MM.1S (cell line): Measurements from ENCODE around the gene PGAM2.

Experiments
- DNase-seq: peaks from one replicate; pipeline ENCODE4 v3.0.0-alpha.2; 2015
- H2AFZ ChIP-seq: fragments of 300-600 bp; sonication (generic); 2 replicates; pipeline ENCODE4 v1.6.0; 2016; ENCODE audit warnings: antibody characterized with exemption, low read length
- H3F3A ChIP-seq: fragments of 300-600 bp; sonication (generic); 2 replicates; pipeline ENCODE4 v1.6.1; 2016; ENCODE audit warnings: mild to moderate bottlenecking, antibody characterized with exemption, low read length, moderate library complexity, mixed read lengths; ENCODE audit not compliant: insufficient read depth
- H3K27ac ChIP-seq: fragments of 300-600 bp; sonication (generic); 2 replicates; pipeline ENCODE4 v1.5.1; 2016; ENCODE audit warnings: mild to moderate bottlenecking, low read length
- H3K27me3 ChIP-seq: fragments of 300-600 bp; sonication (generic); replicated peaks from 2 replicates; pipeline ENCODE4 v1.6.0; 2016; ENCODE audit warnings: low read length; ENCODE audit not compliant: insufficient read depth
- H3K36me3 ChIP-seq: fragments of 300-600 bp; sonication (generic); replicated peaks from 2 replicates; pipeline ENCODE4 v1.6.1; 2016; ENCODE audit warnings: mild to moderate bottlenecking, low read length, mixed read lengths; ENCODE audit not compliant: insufficient read depth
- H3K4me1 ChIP-seq: fragments of 300-600 bp; sonication (generic); 2 replicates; pipeline ENCODE4 v1.6.1; 2016; ENCODE audit warnings: low read length, mixed read lengths
- H3K4me2 ChIP-seq: fragments of 300-600 bp; sonication (generic); 2 replicates; pipeline ENCODE4 v1.6.0; 2016; ENCODE audit warnings: low read depth, low read length
- H3K4me3 ChIP-seq: fragments of 300-600 bp; sonication (generic); 2 replicates; pipeline ENCODE4 v1.5.1; 2016; ENCODE audit warnings: low read length, mixed read lengths
- H3K79me2 ChIP-seq: fragments of 300-600 bp; sonication (generic); 2 replicates; pipeline ENCODE4 v1.6.1; 2016; ENCODE audit warnings: mixed run types, low read length, mixed read lengths
- H3K9ac ChIP-seq: fragments of 300-600 bp; sonication (generic); 2 replicates; pipeline ENCODE4 v1.6.1; 2016; ENCODE audit warnings: low read length, mixed read lengths
- H3K9me2 ChIP-seq: fragments of 300-600 bp; sonication (generic); replicated peaks from 2 replicates; pipeline ENCODE4 v1.6.1; 2016; ENCODE audit warnings: mild to moderate bottlenecking, low read length, mixed read lengths; ENCODE audit not compliant: insufficient read depth
- H3K9me3 ChIP-seq: fragments of 300-600 bp; sonication (generic); replicated peaks from 2 replicates; pipeline ENCODE4 v1.6.1; 2016; ENCODE audit warnings: mild to moderate bottlenecking, low read length, mixed read lengths; ENCODE audit not compliant: insufficient read depth
- H4K20me1 ChIP-seq: fragments of 300-600 bp; sonication (generic); 2 replicates; pipeline ENCODE4 v1.6.1; 2016; ENCODE audit warnings: mild to moderate bottlenecking, low read length, moderate library complexity, mixed read lengths; ENCODE audit not compliant: insufficient read depth
- CTCF ChIP-seq: fragments of 300-600 bp; sonication (generic); IDR thresholded peaks from 2 replicates; pipeline ENCODE4 v1.5.1; 2016; ENCODE audit warnings: antibody characterized with exemption, low read length, mixed read lengths
- EZH2 ChIP-seq: fragments of 300-600 bp; sonication (generic); optimal IDR thresholded peaks from 2 replicates; pipeline ENCODE3; 2017; ENCODE audit warnings: low read depth, mild to moderate bottlenecking, antibody characterized with exemption, low read length, mixed read lengths
- EZH2phosphoT487 ChIP-seq: fragments of 300-600 bp; sonication (generic); IDR thresholded peaks from 2 replicates; pipeline ENCODE4 v1.6.1; 2018; ENCODE audit warnings: antibody characterized with exemption, low read length

Gene PGAM2

DNA sequence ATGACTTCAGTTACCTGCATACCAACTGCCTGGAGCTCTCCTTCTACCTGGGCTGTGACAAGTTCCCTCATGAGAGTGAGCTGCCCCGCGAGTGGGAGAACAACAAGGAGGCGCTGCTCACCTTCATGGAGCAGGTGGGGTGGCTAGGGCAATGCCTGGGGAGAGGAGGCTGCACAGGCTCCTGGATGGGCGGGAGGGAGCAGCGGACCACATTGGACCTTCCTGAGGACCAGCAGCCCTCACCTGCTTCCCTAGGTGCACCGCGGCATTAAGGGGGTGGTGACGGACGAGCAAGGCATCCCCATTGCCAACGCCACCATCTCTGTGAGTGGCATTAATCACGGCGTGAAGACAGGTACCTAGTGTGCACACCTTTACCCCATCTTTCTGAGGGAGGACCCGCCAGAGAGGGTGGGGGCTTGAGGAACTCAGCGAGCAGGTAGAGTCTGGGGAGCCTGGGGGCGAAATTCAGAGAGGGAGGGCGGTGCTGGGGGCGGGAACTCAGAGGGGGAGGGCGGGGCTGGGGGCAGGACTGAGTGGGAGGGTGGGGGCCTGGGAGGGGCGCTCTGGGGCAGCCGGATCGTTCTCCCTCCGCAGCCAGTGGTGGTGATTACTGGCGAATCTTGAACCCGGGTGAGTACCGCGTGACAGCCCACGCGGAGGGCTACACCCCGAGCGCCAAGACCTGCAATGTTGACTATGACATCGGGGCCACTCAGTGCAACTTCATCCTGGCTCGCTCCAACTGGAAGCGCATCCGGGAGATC, 47.8 kb upstream of the PGAM2 start:
- Histone ChIP-seq H3K4me1 (no peaks in the 10 kb centered on the region), H2AFZ (no peak overlapping the region), H3K9ac (no peak overlapping the region), H3K9me3 (no peaks in the 10 kb centered on the region), H3F3A (no peaks in the 10 kb centered on the region), H3K27me3 (no peaks in the 10 kb centered on the region), H3K36me3 (no peaks in the 10 kb centered on the region), H3K4me3 (no peak overlapping the region), H3K9me2 (no peaks in the 10 kb centered on the region), H4K20me1 (no peaks in the 10 kb centered on the region), H3K27ac (no peak overlapping the region), H3K4me2 (no peak overlapping the region), H3K79me2 (no peaks in the 10 kb centered on the region)
- no peak for TF ChIP-seq EZH2
- no peak for DNase-seq

- Histone ChIP-seq H3K4me3 (no peak overlapping the region), H3K79me2 (no peaks in the 10 kb centered on the region), H4K20me1 (no peaks in the 10 kb centered on the region), H3K36me3 (no peaks in the 10 kb centered on the region), H3K9ac (no peak overlapping the region), H3K4me1 (no peaks in the 10 kb centered on the region), H2AFZ (no peak overlapping the region), H3F3A (no peaks in the 10 kb centered on the region), H3K9me3 (no peaks in the 10 kb centered on the region), H3K27ac (no peak overlapping the region), H3K4me2 (no peak overlapping the region), H3K27me3 (no peaks in the 10 kb centered on the region), H3K9me2 (no peaks in the 10 kb centered on the region)
- DNase-seq, result no peak
- TF ChIP-seq EZH2, result no peak
These were observed 47.0 kb upstream of the PGAM2 start for GRCh38 chr7:44112231-44112996.

GRCh38 chr7:44111761-44112160, 46.4 kb upstream of the PGAM2 start:
- Histone ChIP-seq H2AFZ (no peak overlapping the region), H3K4me1 (no peaks in the 10 kb centered on the region), H3K9me3 (no peaks in the 10 kb centered on the region), H3K4me2 (no peak overlapping the region), H3K27me3 (no peaks in the 10 kb centered on the region), H3K79me2 (no peaks in the 10 kb centered on the region), H3F3A (no peaks in the 10 kb centered on the region), H3K36me3 (no peaks in the 10 kb centered on the region), H3K27ac (no peak overlapping the region), H4K20me1 (no peaks in the 10 kb centered on the region), H3K9ac (no peak overlapping the region), H3K9me2 (no peaks in the 10 kb centered on the region), H3K4me3 (no peak overlapping the region)
- no peak for TF ChIP-seq EZH2phosphoT487
- no peak for TF ChIP-seq EZH2
- TF ChIP-seq CTCF, result no peak
- DNase-seq, result no peak

DNA sequence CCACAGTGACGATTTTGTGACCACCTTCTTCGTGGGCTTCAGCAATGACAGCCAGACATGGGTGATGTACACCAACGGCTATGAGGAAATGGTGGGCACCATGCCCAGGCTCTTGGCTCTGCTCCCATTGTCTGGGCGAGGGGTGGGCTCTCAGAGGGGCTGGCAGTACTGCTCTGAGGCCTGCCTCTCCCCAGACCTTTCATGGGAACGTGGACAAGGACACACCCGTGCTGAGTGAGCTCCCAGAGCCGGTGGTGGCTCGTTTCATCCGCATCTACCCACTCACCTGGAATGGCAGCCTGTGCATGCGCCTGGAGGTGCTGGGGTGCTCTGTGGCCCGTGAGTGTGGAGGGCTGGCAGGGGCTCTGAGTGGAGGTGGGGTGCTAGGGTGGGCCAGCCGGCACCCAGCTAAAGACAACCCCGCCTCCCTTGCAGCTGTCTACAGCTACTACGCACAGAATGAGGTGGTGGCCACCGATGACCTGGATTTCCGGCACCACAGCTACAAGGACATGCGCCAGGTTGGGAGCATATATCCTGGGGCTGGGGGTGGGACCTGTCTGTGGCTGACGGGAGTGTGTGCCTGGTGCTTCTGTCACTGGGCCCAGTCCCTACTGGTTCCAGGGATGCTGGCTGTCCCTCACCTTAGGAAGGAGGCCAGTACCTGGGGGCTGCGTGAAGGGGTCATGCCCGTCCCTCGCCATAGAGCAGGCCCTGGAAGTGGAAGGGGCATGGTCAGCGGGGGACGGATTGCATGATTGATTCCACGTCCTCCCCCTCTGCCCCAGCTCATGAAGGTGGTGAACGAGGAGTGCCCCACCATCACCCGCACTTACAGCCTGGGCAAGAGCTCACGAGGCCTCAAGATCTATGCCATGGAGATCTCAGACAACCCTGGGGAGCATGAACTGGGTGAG, 45.6 kb upstream of the PGAM2 start:
- no peaks in the 10 kb centered on the region for H3K36me3 ChIP-seq

More for the DNA sequence above, 45.6 kb upstream of the PGAM2 start:
- no peak for DNase-seq
- H4K20me1 ChIP-seq, result no peaks in the 10 kb centered on the region
- no peak overlapping the region for H3K27ac ChIP-seq
- TF ChIP-seq CTCF (no peak), EZH2 (no peak), EZH2phosphoT487 (no peak)
- H3K27me3 ChIP-seq, result no peaks in the 10 kb centered on the region
- no peak overlapping the region for H2AFZ ChIP-seq
- H3K4me3 ChIP-seq, result no peak overlapping the region
- no peaks in the 10 kb centered on the region for H3F3A ChIP-seq
- no peaks in the 10 kb centered on the region for H3K9me3 ChIP-seq
- no peaks in the 10 kb centered on the region for H3K9me2 ChIP-seq
- no peak overlapping the region for H3K4me2 ChIP-seq
- H3K4me1 ChIP-seq, result no peaks in the 10 kb centered on the region
- no peaks in the 10 kb centered on the region for H3K79me2 ChIP-seq
- no peak overlapping the region for H3K9ac ChIP-seq
